Measurements from ENCODE around the gene ALKBH6. TPM values are rescaled to one million over a fixed set of nuclear protein-coding genes. Genes with fewer than 3 reads are reported as not detected.

Gene ALKBH6
- total and polyA plus RNA-seq, 2 of the 13 experiments (the other 11 are each of a cell fraction or from before 2014, with no cell fraction given), result 13.7 to 18.1 TPM

DNA sequence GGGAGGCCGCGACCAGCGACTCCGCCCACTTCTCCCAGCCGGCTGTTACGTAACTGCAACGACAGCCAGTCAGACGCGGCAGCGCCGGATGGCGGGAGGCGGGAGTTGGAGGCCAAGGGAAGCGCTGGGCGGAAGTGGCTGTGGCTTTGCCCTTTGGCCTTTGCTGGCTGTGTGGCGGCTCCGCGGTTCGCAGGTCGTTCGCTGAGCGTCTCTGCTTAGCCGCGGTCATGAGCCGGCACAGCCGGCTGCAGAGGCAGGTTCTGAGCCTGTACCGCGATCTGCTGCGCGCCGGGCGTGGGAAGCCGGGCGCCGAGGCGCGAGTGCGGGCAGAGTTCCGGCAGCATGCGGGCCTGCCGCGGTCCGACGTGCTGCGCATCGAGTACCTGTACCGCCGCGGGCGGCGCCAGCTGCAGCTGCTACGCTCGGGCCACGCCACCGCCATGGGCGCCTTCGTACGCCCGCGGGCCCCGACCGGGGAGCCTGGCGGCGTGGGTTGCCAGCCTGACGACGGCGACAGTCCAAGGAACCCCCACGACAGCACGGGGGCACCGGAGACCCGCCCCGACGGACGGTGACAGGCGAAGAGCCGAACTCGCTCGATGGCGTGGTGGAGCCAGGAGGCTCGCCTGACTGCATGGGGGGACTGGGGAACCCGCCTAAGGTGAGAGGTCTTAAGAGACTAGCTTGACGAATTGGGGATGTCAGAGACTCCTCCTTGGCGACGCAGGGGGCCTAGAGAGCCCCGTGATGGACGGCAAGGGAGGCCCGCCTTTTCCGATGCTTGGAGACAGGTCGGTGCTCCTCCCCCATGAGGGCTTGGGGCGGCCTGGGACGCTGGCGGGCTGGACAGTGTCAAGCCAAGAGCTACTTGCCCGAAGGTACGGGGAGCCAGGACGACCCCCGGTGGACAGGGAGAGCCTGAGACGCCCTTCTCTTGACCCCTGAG lies 18.7 kb downstream of the ALKBH6 start, which contains the start of gene SDHAF1 (continued):
- no peak for TF ChIP-seq AKNA (CRISPR knock-in tag; IDR thresholded peaks at IDR 0.05; ENCODE audit: borderline replicate concordance)
- no peak for TF ChIP-seq ZNF83 (CRISPR knock-in tag; IDR thresholded peaks at IDR 0.05; ENCODE audit: borderline replicate concordance)
- TF ChIP-seq ZNF142 (CRISPR knock-in tag; IDR thresholded peaks at IDR 0.05), result no peak
- peak; percentile 91 for TF ChIP-seq SP5 (CRISPR knock-in tag; IDR thresholded peaks at IDR 0.05; ENCODE audit: borderline replicate concordance, low read depth)
- TF ChIP-seq KAT7 (CRISPR knock-in tag; IDR thresholded peaks at IDR 0.05; ENCODE audit: borderline replicate concordance), result no peak
- no peak for TF ChIP-seq DZIP1 (CRISPR knock-in tag; IDR thresholded peaks at IDR 0.05)
- 0 out of 2 replicates have a peak, but pooled peaks have one; percentile 56 for TF ChIP-seq PCBP1 (IDR thresholded peaks at IDR 0.05; ENCODE audit: borderline replicate concordance, low read depth, low read length)
- peak; percentile 85 for TF ChIP-seq CCDC6 (CRISPR knock-in tag; IDR thresholded peaks at IDR 0.05)
- TF ChIP-seq ZNF841 (CRISPR knock-in tag; IDR thresholded peaks at IDR 0.05; ENCODE audit: borderline replicate concordance), result no peak
- TF ChIP-seq FOXC1 (CRISPR knock-in tag; IDR thresholded peaks at IDR 0.05; ENCODE audit: borderline replicate concordance), result peak; percentile 94
- no peak for TF ChIP-seq ZNF878 (CRISPR knock-in tag; IDR thresholded peaks at IDR 0.05)
- TF ChIP-seq SNAPC2 (CRISPR knock-in tag; IDR thresholded peaks at IDR 0.05), result no peak
- TF ChIP-seq FOXM1 (CRISPR knock-in tag; IDR thresholded peaks at IDR 0.05), result no peak
- no peak for TF ChIP-seq SOX6 (IDR thresholded peaks at IDR 0.05)
- TF ChIP-seq SOX6 (CRISPR knock-in tag; IDR thresholded peaks at IDR 0.05), result peak; percentile 55; the same call in 1 of the 2 replicates

All from HepG2 (cell line).